HG03159 (cell line): ENCODE results near the gene KRTAP9-4.
"Not testable (repeated sequence)": the region's sequence is repeated elsewhere in the genome, so short reads cannot be mapped to it uniquely, and the experiment has no call there.

ENCODE experiments used
- ATAC-seq: cut with Tn5 transposase; IDR thresholded peaks from one replicate; pipeline ENCODE4 v1.9.1; 2021; ENCODE audit warnings: mild to moderate bottlenecking, moderate library complexity; ENCODE audit not compliant: unreplicated experiment

KRTAP9-4 gene

DNA sequence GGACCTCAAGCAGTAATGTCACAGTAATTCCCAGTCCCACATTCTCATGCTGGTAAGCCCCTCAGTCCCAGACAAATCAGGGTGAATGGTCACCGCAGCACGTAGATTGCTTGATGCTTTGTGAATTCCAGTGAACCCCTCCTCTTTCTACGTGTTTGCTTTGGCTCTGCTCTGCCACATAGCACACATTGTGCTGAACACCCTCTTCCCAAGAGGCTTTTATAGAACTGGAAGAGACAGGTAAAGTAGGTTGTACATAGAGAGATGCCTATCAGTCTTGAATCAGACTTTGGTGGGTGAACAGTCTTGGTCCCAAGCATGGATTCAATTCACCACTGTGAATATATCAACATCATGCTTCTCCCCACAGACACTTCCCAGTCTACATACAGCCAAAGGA lies 15.1 kb downstream of the KRTAP9-4 start:
- ATAC-seq: no peak

DNA sequence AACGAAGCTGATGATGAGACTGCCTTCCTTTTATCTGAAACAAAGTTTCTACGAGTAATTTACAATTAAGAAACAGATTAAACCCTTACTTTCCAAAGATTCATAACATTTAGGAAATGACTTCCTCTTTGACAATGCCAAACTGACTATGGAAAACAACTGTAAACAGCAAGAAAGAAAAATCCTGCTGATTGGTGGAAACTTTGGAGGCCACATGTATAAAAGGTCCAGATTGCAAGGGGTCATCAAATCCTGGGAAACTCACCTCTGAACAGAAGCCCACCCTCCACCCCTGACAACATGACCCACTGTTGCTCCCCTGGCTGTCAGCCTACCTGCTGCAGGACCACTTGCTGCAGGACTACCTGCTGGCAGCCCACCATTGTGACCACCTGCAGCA lies 15.6 kb downstream of the KRTAP9-4 start, which contains the start of gene KRTAP9-6:
KRTAP9-6 (plus strand) TSS at position 301 of the 400 bp plus-strand sequence; CDS start at position 301, 0 bp downstream.
- ATAC-seq: no peak

DNA sequence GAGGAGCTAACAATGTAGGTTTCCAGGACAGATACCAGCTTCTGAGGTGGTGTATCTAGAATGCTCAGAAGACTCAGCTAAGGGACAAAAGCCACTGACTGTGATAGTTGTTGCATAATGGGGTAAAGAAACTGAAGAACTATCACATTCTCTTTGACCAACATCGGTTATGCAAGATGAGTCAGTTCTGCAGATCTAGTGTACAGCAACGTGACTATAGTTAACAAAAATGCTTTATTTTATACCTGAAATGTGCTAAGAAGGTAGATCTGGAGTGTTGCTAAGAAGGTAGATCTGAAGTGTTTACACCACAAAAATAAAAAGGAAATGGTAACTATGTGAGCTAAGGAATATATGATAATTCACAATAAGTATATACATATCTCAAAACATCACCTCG lies 18.2 kb downstream of the KRTAP9-4 start:
- ATAC-seq: no peak

DNA sequence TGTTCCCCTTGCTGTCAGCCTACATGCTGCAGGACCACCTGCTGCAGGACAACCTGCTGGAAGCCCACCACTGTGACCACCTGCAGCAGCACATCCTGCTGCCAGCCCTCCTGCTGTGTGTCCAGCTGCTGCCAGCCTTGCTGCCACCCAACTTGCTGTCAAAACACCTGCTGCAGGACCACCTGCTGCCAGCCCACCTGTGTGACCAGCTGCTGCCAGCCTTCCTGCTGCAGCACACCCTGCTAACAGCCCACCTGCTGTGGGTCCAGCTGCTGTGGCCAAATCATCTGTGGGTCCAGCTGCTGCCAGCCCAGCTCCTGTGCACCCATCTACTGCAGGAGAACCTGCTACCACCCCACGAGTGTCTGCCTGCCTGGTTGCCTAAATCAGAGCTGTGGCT lies 21.8 kb downstream of the KRTAP9-4 start:
- not testable (repeated sequence) for ATAC-seq

DNA sequence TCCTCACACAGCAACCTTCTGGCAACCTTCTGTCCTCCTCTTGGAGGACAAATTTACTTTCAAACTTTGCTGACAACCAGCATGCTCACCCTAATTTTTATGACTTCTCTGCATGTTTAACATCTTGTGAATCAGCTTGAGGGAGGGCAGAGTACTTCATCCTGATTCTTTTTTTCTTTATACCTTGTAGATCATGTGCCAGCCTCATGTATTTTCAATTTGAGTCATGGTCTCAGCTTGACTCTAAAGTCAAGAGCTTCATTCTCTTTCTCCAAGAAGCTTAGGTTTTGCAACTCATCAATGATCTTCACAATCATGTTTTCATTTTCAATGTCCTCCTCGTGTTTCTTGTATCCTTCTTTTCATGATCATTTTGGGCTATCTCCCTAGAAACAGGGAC lies 22.4 kb downstream of the KRTAP9-4 start:
- ATAC-seq: no peak

DNA sequence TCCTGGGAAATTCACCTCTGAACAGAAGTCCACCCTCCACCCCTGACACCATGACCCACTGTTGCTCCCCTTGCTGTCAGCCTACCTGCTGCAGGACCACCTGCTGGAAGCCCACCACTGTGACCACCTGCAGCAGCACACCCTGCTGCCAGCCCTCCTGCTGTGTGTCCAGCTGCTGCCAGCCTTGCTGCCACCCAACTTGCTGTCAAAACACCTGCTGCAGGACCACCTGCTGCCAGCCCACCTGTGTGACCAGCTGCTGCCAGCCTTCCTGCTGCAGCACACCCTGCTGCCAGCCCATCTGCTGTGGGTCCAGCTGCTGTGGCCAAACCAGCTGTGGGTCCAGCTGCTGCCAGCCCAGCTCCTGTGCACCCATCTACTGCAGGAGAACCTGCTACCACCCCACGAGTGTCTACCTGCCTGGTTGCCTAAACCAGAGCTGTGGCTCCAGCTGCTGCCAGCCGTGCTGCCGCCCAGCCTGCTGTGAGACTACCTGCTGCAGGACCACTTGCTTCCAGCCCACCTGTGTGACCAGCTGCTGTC lies 26.2 kb downstream of the KRTAP9-4 start, which contains the start of gene KRTAP9-7:
KRTAP9-7 (plus strand) TSS at position 51 of the 543 bp plus-strand sequence; CDS start at position 51, 0 bp downstream.
- not testable (repeated sequence) for ATAC-seq

DNA sequence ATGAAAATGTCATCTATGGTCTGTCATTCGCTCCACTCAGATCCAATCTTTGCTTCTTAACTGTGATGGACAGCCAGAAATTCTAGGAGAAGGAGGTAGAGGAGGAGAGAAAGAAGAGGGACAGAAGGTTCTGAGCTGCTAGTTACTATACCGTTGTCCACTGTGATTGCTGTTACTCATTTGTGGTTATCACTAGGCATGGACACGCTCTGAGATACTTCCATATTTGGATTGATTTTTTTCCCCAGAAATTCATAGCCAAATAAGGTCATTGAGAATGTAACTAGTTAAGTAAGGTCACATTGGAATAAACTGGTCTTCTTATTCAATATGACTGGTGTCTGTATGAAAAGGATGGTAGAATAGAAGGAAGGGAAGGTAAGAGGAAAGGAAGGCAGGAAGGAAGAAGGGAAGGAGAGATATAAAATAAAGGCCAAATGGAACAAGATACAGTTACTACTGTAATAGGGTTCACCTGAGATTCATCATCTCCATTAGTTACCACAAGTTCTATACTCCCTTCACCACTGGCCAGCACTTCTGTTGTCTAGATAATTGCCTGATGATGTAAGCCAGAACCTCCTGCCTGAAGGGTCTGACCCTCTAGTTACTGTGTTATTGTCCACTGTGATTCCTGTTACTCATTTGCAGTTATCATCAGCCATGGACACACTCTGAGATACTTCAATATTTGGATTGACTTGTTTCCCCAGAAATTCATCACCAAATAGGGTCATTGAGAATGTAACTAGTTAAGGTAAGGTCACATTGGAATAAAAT lies 28.9 kb downstream of the KRTAP9-4 start:
- ATAC-seq: no peak

DNA sequence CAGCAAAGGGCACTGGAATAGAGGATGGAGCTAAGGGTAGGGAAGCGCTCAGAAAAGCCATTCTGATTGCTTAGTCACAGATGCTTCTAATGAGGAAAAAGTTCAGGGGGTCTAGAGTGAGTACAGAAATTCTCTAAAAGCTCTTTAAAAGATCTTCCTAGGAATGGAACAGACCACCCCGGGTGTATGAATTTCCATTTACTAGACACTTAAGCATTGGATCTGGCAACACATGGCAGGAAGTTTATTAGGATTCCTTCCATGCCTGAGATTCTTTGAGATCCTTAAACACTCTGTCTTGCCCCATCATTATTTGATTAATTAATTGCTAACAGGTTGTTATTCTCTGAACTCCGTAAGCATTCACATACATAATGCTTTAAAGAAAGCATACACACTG lies 34.6 kb downstream of the KRTAP9-4 start:
- no peak for ATAC-seq

DNA sequence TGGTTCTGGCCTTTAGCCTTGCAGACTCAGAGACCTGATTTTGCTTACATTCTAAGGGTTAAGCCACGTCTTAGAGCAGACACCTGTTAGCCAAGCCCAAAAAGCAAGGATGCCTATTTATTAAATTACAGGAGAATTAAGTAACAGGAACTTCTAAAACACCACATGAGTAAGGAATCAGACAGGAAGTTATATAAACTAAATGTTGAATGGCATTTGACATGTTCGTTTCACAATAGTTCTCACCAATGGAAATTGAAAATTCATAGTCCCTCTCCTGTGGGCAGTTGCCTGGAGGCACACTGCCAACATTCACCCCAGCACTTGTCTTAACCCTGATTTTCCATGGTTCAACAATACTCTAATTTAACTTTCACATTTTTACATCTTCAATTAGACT lies 35.1 kb downstream of the KRTAP9-4 start:
- ATAC-seq: no peak

DNA sequence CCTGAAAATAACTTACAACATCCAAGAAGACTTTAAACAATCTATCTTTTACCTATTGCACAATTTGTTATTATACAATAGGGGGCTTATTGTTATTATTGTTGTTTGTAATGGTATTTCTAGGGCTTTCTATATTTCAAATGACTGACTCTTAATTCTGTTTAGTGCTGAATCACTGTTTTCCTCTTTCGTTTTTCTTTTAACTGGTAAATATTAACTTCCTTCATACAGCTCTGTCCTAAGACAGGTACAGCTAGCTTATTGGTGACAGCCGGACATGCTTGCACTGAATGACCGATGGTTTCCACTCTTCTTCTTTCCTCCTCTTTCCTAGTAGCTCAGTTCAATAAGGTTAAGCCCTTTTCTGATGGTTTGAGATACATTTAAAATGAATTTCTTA lies 37.6 kb downstream of the KRTAP9-4 start:
- ATAC-seq: no peak

DNA sequence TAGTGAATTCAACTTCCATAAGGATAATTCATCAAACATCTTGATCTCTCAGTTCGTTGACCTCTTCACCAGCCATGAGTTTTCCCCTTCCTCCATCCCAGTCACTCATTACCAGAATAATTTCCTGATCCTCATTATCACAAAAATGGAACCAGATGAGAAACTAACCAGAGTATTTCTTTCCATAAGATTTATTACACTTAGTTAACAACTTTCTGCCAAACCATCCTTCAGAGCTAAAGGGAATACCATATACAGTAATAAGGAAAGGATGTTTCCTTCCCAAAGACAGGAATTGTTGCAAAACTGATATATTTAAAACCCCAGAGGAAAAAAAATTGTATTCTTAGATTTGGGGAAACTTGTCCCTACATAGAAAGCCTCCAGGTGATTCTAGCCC lies 44.5 kb downstream of the KRTAP9-4 start:
- ATAC-seq: no peak

DNA sequence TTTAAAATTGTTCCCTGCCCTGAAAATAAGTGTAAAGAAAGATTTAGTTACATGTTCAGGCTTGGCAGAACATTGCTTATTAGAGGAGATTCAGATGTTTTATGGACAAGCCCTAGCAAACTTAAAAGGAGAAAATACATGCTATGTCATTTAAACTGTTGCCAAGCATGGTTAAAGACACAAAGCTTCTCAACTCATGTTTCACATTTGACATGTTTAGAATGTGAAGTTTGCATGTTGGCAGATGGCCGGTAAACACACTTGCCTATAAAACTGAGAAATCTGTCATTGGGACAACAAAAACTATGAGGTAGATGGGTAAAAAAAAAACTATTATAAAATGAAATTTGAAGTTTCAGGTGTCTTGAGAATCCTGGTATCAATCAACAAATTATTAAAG lies 47.4 kb downstream of the KRTAP9-4 start:
- no peak for ATAC-seq

DNA sequence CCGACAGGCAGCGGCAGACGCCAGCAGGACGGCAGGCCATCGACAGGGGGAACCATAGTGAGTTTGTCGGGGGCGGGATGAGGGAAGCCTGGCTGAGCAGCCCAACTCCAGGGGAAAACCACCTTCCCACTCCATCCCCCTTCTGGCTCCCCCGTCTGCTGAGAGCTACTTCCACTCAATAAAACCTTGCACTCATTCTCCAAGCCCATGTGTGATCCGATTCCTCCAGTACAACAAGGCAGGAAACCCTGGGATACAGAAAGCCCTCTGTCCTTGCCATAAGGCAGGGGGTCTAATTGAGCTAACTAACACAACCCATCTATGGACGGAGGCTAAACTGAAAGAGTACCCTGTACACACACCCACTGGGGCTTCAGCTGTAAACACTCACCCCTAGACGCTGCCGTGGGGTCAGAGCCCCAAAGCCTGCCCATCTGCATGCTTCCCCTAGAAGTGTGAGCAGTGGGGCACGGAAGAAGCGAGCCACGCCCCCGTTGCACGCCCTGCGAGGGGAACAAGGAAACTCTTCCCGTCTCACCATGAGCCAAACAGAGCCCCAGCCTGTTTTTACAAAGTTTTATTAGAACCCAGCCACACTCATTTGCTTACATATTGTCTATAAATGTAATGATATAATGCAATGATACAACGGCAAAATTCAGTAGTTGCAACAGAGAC lies 49.1 kb downstream of the KRTAP9-4 start:
- no peak for ATAC-seq
